ENCODE results near the gene HOMER2.

HOMER2 gene

DNA sequence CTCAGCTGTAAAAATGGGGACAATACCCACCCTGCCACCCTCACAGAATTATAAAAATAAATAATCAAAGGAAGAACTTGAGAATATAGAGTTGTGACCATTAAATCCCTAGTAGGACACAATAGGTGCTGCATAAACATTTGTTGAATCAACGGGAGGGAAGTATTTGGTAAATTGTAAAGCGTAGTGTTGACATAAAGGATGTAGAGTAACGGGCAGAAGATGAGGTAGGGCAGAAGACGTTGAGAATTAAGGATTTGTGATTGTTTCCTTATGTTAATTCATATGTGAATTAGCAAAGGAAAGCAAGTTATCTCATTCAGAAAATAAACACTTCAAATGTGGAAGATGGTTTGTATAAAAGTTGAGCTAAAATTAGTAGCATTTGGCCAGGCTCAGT is 40.6 kb upstream of the HOMER2 start:
- H3K27ac ChIP-seq (ENCODE audit: low read depth, low read length), result no peak overlapping the region
- H3K4me3 ChIP-seq (ENCODE audit: low read length), result no peak overlapping the region
- H3K79me2 ChIP-seq (ENCODE audit: control insufficient read depth, low read length), result no peaks in the 10 kb centered on the region
- H3K27me3 ChIP-seq (ENCODE audit: control insufficient read depth, low read length), result no peaks in the 10 kb centered on the region
- no peaks in the 10 kb centered on the region for H3K4me1 ChIP-seq (ENCODE audit: control insufficient read depth, low read length)
- H3K9me2 ChIP-seq (replicated peaks; ENCODE audit: control insufficient read depth, low read length), result no peaks in the 10 kb centered on the region
- H3F3A ChIP-seq (ENCODE audit: control insufficient read depth, insufficient read depth), result no peaks in the 10 kb centered on the region; the same call in 1 of the 2 replicates
- H3K9me3 ChIP-seq (ENCODE audit: control insufficient read depth, insufficient read depth, low read length), result no peaks in the 10 kb centered on the region
- TF ChIP-seq, protein P1, sequence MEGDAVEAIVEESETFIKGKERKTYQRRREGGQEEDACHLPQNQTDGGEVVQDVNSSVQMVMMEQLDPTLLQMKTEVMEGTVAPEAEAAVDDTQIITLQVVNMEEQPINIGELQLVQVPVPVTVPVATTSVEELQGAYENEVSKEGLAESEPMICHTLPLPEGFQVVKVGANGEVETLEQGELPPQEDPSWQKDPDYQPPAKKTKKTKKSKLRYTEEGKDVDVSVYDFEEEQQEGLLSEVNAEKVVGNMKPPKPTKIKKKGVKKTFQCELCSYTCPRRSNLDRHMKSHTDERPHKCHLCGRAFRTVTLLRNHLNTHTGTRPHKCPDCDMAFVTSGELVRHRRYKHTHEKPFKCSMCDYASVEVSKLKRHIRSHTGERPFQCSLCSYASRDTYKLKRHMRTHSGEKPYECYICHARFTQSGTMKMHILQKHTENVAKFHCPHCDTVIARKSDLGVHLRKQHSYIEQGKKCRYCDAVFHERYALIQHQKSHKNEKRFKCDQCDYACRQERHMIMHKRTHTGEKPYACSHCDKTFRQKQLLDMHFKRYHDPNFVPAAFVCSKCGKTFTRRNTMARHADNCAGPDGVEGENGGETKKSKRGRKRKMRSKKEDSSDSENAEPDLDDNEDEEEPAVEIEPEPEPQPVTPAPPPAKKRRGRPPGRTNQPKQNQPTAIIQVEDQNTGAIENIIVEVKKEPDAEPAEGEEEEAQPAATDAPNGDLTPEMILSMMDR (IDR thresholded peaks at IDR 0.05; ENCODE audit: low read depth, low read length, poor library complexity, severe bottlenecking), result no peak
- TF ChIP-seq EZH2phosphoT487 (IDR thresholded peaks at IDR 0.05; ENCODE audit: borderline replicate concordance, low read length), result no peak
- H4K20me1 ChIP-seq (ENCODE audit: control insufficient read depth, insufficient read depth, low read depth, low read length), result no peaks in the 10 kb centered on the region
- no peak overlapping the region for H3K4me2 ChIP-seq (ENCODE audit: low read length)
- H3K36me3 ChIP-seq (ENCODE audit: control insufficient read depth, low read length), result peaks cover 19% of the 10 kb centered on the region

DNA sequence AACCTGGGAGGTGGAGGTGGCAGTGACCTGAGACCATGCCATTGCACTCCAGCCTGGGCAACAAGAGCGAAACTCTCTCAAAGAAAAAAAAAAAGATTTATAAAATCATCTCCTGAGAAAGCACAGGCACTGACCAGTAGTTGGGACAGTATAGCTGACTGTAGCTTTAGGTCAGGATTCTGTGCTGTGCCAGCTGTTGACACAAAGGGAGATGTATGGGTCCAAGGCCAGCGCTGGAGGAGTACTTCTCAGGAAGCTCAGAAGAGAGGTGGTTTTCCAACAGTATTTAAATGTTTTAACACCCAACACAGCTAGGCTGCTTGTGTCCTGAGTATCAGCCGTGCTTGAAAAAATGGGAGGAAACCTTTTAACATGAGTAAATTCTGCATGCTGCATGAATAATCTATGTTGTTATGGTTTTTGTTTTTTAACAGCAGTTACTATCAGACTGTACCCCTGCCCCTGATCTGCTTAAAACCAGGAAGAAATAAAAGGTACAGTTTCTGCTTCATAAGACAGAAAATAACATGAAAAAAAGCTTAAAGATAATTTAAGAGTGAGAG is 40.0 kb upstream of the HOMER2 start:
- Histone ChIP-seq H3K27ac (ENCODE audit: low read depth, low read length) (no peak overlapping the region), H3K9me2 (replicated peaks; ENCODE audit: control insufficient read depth, low read length) (no peaks in the 10 kb centered on the region), H3K4me1 (ENCODE audit: control insufficient read depth, low read length) (peaks cover 1% of the 10 kb centered on the region), H3K4me3 (ENCODE audit: low read length) (no peak overlapping the region), H3K36me3 (ENCODE audit: control insufficient read depth, low read length) (peaks cover 22% of the 10 kb centered on the region), H3F3A (ENCODE audit: control insufficient read depth, insufficient read depth) (no peaks in the 10 kb centered on the region; the same call in 1 of the 2 replicates), H3K4me2 (ENCODE audit: low read length) (no peak overlapping the region), H3K9me3 (ENCODE audit: control insufficient read depth, insufficient read depth, low read length) (no peaks in the 10 kb centered on the region), H3K79me2 (ENCODE audit: control insufficient read depth, low read length) (peaks cover 2% of the 10 kb centered on the region), H4K20me1 (ENCODE audit: control insufficient read depth, insufficient read depth, low read depth, low read length) (no peaks in the 10 kb centered on the region), H3K27me3 (ENCODE audit: control insufficient read depth, low read length) (no peaks in the 10 kb centered on the region)
- TF ChIP-seq EZH2phosphoT487 (IDR thresholded peaks at IDR 0.05; ENCODE audit: borderline replicate concordance, low read length), result no peak
- TF ChIP-seq, protein P1 (IDR thresholded peaks at IDR 0.05; ENCODE audit: low read depth, low read length, poor library complexity, severe bottlenecking), result no peak

DNA sequence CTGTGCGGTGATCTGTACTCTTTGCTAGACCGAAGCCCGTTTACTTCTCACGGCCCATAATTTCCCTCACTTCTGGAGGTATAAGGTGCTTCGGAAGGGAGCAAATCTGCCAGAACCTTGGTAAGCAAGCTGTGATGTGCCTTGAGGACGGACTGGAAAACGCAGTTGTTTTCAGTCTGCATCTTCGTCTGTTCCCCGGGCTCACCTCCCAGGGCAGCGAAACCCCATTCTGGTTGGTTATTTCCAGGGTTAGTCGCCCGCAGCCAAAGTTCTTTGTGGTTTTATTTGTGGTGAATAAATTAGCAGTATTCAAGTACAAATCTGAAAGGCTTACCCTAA is 33.9 kb upstream of the HOMER2 start:
- Histone ChIP-seq H3K79me2 (ENCODE audit: control insufficient read depth, low read length) (peaks cover 25% of the 10 kb centered on the region), H3K9me3 (ENCODE audit: control insufficient read depth, insufficient read depth, low read length) (no peaks in the 10 kb centered on the region), H3K27ac (ENCODE audit: low read depth, low read length) (peak overlapping the region; percentile 35; the same call in 1 of the 2 replicates), H3F3A (ENCODE audit: control insufficient read depth, insufficient read depth) (no peaks in the 10 kb centered on the region), H3K4me2 (ENCODE audit: low read length) (peak overlapping the region; percentile 91), H3K36me3 (ENCODE audit: control insufficient read depth, low read length) (peaks cover 32% of the 10 kb centered on the region), H3K27me3 (ENCODE audit: control insufficient read depth, low read length) (no peaks in the 10 kb centered on the region), H3K4me1 (ENCODE audit: control insufficient read depth, low read length) (peaks cover 20% of the 10 kb centered on the region), H3K4me3 (ENCODE audit: low read length) (peak overlapping the region; percentile 100), H3K9me2 (replicated peaks; ENCODE audit: control insufficient read depth, low read length) (no peaks in the 10 kb centered on the region), H4K20me1 (ENCODE audit: control insufficient read depth, insufficient read depth, low read depth, low read length) (no peaks in the 10 kb centered on the region)
- TF ChIP-seq, protein P1 (IDR thresholded peaks at IDR 0.05; ENCODE audit: low read depth, low read length, poor library complexity, severe bottlenecking), result no peak
- no peak for TF ChIP-seq EZH2phosphoT487 (IDR thresholded peaks at IDR 0.05; ENCODE audit: borderline replicate concordance, low read length)
